ENCODE results near the gene PROSER3.

DNA sequence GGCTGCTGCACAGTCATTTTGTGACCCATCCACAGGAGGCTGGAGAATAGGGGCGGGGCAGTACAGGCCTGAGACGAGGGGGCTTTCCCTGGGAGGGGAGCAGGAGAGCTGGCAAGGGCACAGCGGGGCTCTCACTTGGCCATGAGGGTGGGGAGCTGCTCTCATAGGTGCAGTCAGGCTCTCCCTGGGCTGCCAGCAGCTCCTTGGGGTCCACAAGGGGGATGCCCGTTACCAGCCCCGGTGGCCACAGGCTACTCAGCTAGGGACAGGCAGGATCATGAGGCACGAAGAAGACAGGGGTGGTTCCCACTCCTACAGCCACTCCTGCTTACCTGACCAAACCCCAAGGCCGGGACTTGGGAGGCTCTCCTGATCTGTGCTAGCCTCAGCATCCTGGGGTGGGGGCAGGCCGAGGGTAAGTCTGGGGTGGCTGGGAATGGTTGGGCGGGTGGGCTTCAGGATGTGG, 33.9 kb downstream of the PROSER3 start:
- no peak for TF ChIP-seq POLR2A (IDR thresholded peaks at IDR 0.05)
- no peak for TF ChIP-seq EP300 (IDR thresholded peaks at IDR 0.05)
- TF ChIP-seq, protein P1, sequence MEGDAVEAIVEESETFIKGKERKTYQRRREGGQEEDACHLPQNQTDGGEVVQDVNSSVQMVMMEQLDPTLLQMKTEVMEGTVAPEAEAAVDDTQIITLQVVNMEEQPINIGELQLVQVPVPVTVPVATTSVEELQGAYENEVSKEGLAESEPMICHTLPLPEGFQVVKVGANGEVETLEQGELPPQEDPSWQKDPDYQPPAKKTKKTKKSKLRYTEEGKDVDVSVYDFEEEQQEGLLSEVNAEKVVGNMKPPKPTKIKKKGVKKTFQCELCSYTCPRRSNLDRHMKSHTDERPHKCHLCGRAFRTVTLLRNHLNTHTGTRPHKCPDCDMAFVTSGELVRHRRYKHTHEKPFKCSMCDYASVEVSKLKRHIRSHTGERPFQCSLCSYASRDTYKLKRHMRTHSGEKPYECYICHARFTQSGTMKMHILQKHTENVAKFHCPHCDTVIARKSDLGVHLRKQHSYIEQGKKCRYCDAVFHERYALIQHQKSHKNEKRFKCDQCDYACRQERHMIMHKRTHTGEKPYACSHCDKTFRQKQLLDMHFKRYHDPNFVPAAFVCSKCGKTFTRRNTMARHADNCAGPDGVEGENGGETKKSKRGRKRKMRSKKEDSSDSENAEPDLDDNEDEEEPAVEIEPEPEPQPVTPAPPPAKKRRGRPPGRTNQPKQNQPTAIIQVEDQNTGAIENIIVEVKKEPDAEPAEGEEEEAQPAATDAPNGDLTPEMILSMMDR (IDR thresholded peaks at IDR 0.05): no peak
- no peak for TF ChIP-seq POLR2AphosphoS5 (IDR thresholded peaks at IDR 0.05)

All from suprapubic skin (tissue), 4 donors.